Pancreas (tissue), 10 donors: ENCODE data around the gene TRRAP. TPM values are rescaled to one million over a fixed set of nuclear protein-coding genes. Genes with fewer than 3 reads are reported as not detected.

Experiments
- ATAC-seq, 4 donors: fragments of 200-7000 bp; cut with Tn5 transposase; one replicate each; pipeline versions ENCODE4 v1.8.0 to v1.9.1; 2020; ENCODE audit warnings: mild to moderate bottlenecking in 4 of 4, moderate library complexity in 4 of 4
- DNase-seq, 6 donors: peaks; one replicate each; pipeline ENCODE4 v3.0.0-alpha.2; 2020
- FAIRE-seq: peaks from 2 replicates; lab custom pipeline; 2012; peaks lifted over from hg19 to GRCh38; lab: Jason Lieb, UNC
- H3K27ac ChIP-seq, 4 donors: fragments of 200-600 bp; sonication (generic); 1 replicate in 3 of 4; 2 replicates in 1 of 4; pipeline versions ENCODE4 v1.5.0 to v1.8.0; 2020
- H3K27me3 ChIP-seq, 4 donors: fragments of 200-600 bp; one replicate each; pipeline ENCODE4 v1.8.0; 2021
- H3K36me3 ChIP-seq, 3 donors: fragments of 200-600 bp; sonication (generic) in 1 of 3; one replicate each; pipeline versions ENCODE4 v1.5.0 to v1.8.0; 2020 to 2021
- H3K4me1 ChIP-seq, 3 donors: fragments of 200-600 bp; one replicate each; pipeline ENCODE4 v1.8.0; 2021
- H3K4me3 ChIP-seq, 4 donors: fragments of 200-600 bp; sonication (generic) in 2 of 4; one replicate each; pipeline versions ENCODE4 v1.5.0 to v1.8.0; 2020 to 2021
- H3K9me3 ChIP-seq, 4 donors: fragments of 200-600 bp; one replicate each; pipeline ENCODE4 v1.8.0; 2021
- CTCF ChIP-seq, 4 donors: fragments of 200-600 bp; sonication (generic) in 3 of 4; IDR thresholded peaks; one replicate each; pipeline versions ENCODE4 v1.5.0 to v1.8.0; 2021; ENCODE audit warnings: antibody characterized with exemption in 4 of 4
- WGBS, 2 donors: extraction: QIAGEN DNeasy Blood & Tissue Kit; methylation state at CpG; one replicate each; pipeline ENCODE4 v1.1.7; 2013; 5-methylcytosine and 5-hydroxymethylcytosine counted together
- intact Hi-C, 3 donors: fragments of 100-400 bp; cut with DNase I; formaldehyde crosslinking; loops; one replicate each; pipeline versions ENCODE4 v1.11.1 to v1.14.2; 2022
- polyA plus RNA-seq, 2 donors: library from polyadenylated mRNA; stranded (reverse); fragments of 200-250 nt; gene quantifications; one replicate each; pipeline ENCODE4 v1.2.3, GENCODE V29; 2013
- total RNA-seq, 6 donors: library from RNA; stranded (reverse); fragmentation: NEBNext Ultra II Directional in 4 of 6; extraction: Animal tissue kit (Norgen Biotek cat#: 25700) in 4 of 6; gene quantifications; one replicate each; pipeline versions ENCODE4 v1.2.1 to v1.2.4, GENCODE V29; 2021 to 2023
- donor health status: healthy with polysubstance abuse.
- donor health status: DM: no; HTN: no; CAD: no; lungs with moderate emphysema.
- donor health status: DM: no; HTN: no; CAD: no.
- donor health status: control.
- donor health status: control.
- donor health status: Bipolar disorder and iron deficiency.
- donor health status: DM: yes; HTN: yes; CAD: no.
- donor health status: DM: no; HTN: no; CAD: no.
- donor health status: DM: no; HTN: no; CAD: no.
- donor health status: DM: yes; HTN: yes; CAD: no.

The TRRAP gene
- total and polyA plus RNA-seq, 8 donors = 10.2 to 25.1 (median 15.6) TPM

DNA sequence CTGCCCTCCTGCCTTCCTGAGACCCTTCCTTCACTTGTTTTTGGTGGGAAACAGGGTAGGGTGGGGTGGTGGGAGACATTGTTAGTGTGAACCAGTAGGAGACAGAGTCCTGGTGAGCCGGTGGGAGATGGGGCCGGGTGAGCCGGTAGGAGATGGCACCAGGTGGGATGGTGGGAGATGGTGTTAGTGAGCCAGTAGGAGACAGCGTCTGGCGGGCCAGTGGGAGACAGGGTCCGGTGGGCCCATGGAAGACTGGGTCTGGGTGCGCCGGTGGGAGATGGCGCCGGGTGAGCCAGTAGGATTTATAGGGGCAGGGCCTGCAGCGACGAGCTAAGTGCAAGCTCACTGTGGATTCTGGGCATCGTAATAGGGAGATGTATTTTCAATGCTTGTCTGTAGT lies 116.8 kb downstream of the TRRAP start:
- FAIRE-seq = no peak

DNA sequence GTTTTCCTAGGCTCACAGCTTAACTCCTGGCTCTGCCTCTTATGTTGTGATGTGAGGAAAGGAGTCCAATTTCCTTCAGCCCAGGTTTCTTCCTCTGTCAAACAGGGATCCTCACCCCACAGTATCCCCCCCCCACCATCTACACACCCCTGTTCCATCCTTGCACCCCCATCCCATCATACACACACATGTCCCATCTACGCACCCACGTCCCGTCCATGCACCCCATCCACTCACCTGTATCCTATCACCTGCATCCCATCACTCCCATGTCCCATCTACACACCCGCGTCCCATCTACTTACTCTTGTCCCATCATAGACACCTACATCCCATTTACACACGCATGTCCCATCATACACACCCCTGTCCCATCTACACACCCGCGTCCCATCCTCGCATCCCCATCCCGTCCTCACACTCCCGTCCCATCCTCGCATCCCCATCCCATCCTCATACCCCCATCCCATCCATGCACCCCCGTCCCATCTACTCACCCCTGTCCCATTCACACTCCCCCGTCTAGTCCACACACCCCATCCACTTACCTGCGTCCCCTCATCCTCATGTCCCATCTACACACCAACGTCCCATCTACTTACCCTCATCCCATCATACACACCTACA lies 117.3 kb downstream of the TRRAP start:
- H3K36me3 ChIP-seq = peaks cover 3 to 58% (median 26%) of the 10 kb centered on the region in 3 donors
- no peaks in the 10 kb centered on the region for H3K4me1 ChIP-seq
- no peaks in the 10 kb centered on the region for H3K9me3 ChIP-seq
- H3K27ac ChIP-seq = no peak overlapping the region
- H3K4me3 ChIP-seq = no peak overlapping the region
- no peak for ATAC-seq
- intact Hi-C loops = no loop called here
- FAIRE-seq = no peak
- no peaks in the 10 kb centered on the region for H3K27me3 ChIP-seq
- peak in 1 of 6 donors; percentile 28 for DNase-seq
- 94 to 95% methylated on average over 16 of the region's 16 CpGs for WGBS, 2 donors
- no peak for TF ChIP-seq CTCF (IDR thresholded peaks at IDR 0.05)

More for the DNA sequence above, 116.8 kb downstream of the TRRAP start:
- no peaks in the 10 kb centered on the region for H3K9me3 ChIP-seq
- no peaks in the 10 kb centered on the region for H3K4me1 ChIP-seq
- no peak overlapping the region for H3K4me3 ChIP-seq
- no peak for TF ChIP-seq CTCF (IDR thresholded peaks at IDR 0.05)
- DNase-seq (peak in 1 of 6 donors; percentile 35), ATAC-seq (no peak)
- no peaks in the 10 kb centered on the region for H3K27me3 ChIP-seq
- 92 to 93% methylated on average over 13 of the region's 13 CpGs for WGBS, 2 donors
- peaks cover 3 to 58% (median 22%) of the 10 kb centered on the region in 3 donors for H3K36me3 ChIP-seq
- intact Hi-C loops = no loop called here
- H3K27ac ChIP-seq = no peak overlapping the region

- FAIRE-seq (no peak), DNase-seq (no peak), ATAC-seq (no peak)
- Histone ChIP-seq H3K4me3 (no peak overlapping the region), H3K36me3 (peaks cover 3 to 56% (median 21%) of the 10 kb centered on the region in 3 donors), H3K27me3 (no peaks in the 10 kb centered on the region), H3K27ac (no peak overlapping the region), H3K9me3 (no peaks in the 10 kb centered on the region), H3K4me1 (no peaks in the 10 kb centered on the region)
- no peak for TF ChIP-seq CTCF (IDR thresholded peaks at IDR 0.05)
- 90 to 92% methylated on average over 15 of the region's 15 CpGs for WGBS, 2 donors
- intact Hi-C loops = no loop called here
Measured at GRCh38 chr7:98996150-98996552, 117.8 kb downstream of the TRRAP start.

GRCh38 chr7:98997846-98998245 lies 119.5 kb downstream of the TRRAP start:
- Histone ChIP-seq H3K9me3 (no peaks in the 10 kb centered on the region), H3K27me3 (no peaks in the 10 kb centered on the region), H3K4me1 (no peaks in the 10 kb centered on the region), H3K27ac (no peak overlapping the region), H3K4me3 (no peak overlapping the region), H3K36me3 (peaks cover 3 to 48% (median 8%) of the 10 kb centered on the region in 3 donors)
- FAIRE-seq (no peak), ATAC-seq (no peak), DNase-seq (no peak)
- no peak for TF ChIP-seq CTCF (IDR thresholded peaks at IDR 0.05)
- intact Hi-C loops = no loop called here
- 82 to 85% methylated on average over 3 of the region's 3 CpGs for WGBS, 2 donors
